BLaER1 treated with 17β-estradiol and CSF1 and Interleukin-3, amounts not matched to agents 10 nM and 100 nM (cell line): Measurements from ENCODE around the gene LBR.
"Not testable (repeated sequence)": the region's sequence is repeated elsewhere in the genome, so short reads cannot be mapped to it uniquely, and the experiment has no call there.

ENCODE experiments used
- H3K27ac ChIP-seq, 11 experiments: shearing (Covaris generic); formaldehyde crosslinking; 2 replicates each; pipeline ENCODE4 v1.8.1; 2022
- H3K27me3 ChIP-seq, 11 experiments: shearing (Covaris generic); formaldehyde crosslinking; 2 replicates each; pipeline ENCODE4 v1.8.1; 2022
- H3K36me3 ChIP-seq, 11 experiments: shearing (Covaris generic); formaldehyde crosslinking; 2 replicates each; pipeline ENCODE4 v1.8.1; 2022
- H3K4me1 ChIP-seq, 10 experiments: shearing (Covaris generic); formaldehyde crosslinking; 2 replicates each; pipeline ENCODE4 v1.8.1; 2022
- H3K4me2 ChIP-seq, 11 experiments: shearing (Covaris generic); formaldehyde crosslinking; 2 replicates each; pipeline ENCODE4 v1.8.1; 2022
- H3K4me3 ChIP-seq, 10 experiments: shearing (Covaris generic); formaldehyde crosslinking; 2 replicates each; pipeline ENCODE4 v1.8.1; 2022
- H3K9ac ChIP-seq, 11 experiments: shearing (Covaris generic); formaldehyde crosslinking; 2 replicates each; pipeline ENCODE4 v1.8.1; 2022
- H3K9me3 ChIP-seq, 11 experiments: shearing (Covaris generic); formaldehyde crosslinking; replicated peaks in 1 of 11; 2 replicates each; pipeline ENCODE4 v1.8.1; 2022
- H4K20me1 ChIP-seq, 11 experiments: shearing (Covaris generic); formaldehyde crosslinking; 2 replicates each; pipeline ENCODE4 v1.8.1; 2022
- Cebpa-rat ChIP-seq, 11 experiments: shearing (Covaris generic); IDR thresholded peaks; 2 replicates each; pipeline ENCODE4 v1.8.1; 2022

The LBR gene

DNA sequence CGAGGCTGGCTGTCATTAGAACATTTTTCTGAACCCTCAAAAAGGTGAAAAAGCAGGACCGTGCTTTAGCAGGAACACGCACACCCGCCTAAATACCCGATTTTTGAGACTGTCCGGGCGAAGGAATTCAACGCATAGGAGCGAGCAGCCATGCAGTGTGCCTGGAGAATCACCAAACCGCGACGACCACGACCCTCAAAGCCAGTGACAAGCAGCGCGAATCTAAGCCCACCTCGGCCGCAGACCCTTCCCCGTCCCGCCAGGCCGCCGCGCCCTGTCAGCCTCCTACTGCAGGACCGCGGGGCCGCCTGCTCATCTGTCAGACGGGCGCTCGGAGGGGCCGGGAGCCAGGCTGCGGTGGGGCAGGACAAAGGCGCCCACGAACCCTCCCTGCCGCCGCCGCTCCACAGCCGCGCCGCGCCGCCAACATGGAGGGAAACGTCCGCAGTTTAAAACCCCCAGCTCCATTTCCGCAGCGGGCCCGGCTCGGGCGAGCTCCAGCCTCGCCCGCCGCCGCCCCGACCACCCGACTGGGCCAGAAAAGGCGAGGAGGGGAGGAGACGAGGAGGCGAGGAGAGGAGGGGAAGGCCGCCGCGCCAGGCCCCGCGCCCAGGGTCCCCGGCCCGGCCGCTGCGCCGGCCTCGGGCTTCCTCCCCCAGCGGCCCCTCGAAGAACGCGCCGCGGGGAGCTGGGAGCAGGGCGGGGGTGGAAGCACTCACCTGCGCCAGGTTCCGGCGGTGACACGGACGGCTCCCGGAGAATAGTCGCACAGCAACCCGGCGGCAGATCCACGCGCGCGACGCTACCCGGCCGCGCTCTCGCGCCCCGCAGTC is at the start of gene LBR:
Gene LBR, minus strand, starts transcription at position 804 of the 833 bp plus-strand sequence. CDS start 3,963 bp downstream, outside the sequence.
- Histone ChIP-seq H3K4me1 (peaks cover 48 to 58% (median 51%) of the 10 kb centered on the region in 10 experiments), H3K36me3 (peaks cover 7 to 25% (median 17%) of the 10 kb centered on the region in 11 experiments; a peak in 19 of 22 replicates), H3K4me3 (peak within 1 kb of the TSS; percentile 82 to 98 (median 94)), H3K4me2 (peak within 1 kb of the TSS; percentile 88 to 97 (median 91)), H3K9ac (peak within 1 kb of the TSS; percentile 91 to 99 (median 98)), H3K27ac (peak within 1 kb of the TSS; percentile 81 to 100 (median 97)), H3K9me3 (peaks cover 8 to 16% (median 15%) of the 10 kb centered on the region in 11 experiments; a peak in 18 of 22 replicates), H3K27me3 (no peaks in the 10 kb centered on the region), H4K20me1 (peaks cover 29 to 53% (median 48%) of the 10 kb centered on the region in 11 experiments; a peak in 21 of 22 replicates)
- no peak for TF ChIP-seq Cebpa-rat (IDR thresholded peaks at IDR 0.05)

- peaks cover 0 to 19% (median 0%) of the 10 kb centered on the region in 11 experiments; a peak in 7 of 22 replicates for H3K27me3 ChIP-seq
- H3K9me3 ChIP-seq = peaks cover 0 to 13% (median 0%) of the 10 kb centered on the region in 11 experiments; a peak in 1 of 22 replicates
- TF ChIP-seq Cebpa-rat (IDR thresholded peaks at IDR 0.05) = no peak
- peak overlapping the region in 1 of 11 experiments; percentile 30; a peak in 1 of 22 replicates for H3K9ac ChIP-seq
- H3K4me3 ChIP-seq = no peak overlapping the region
- peak overlapping the region in 2 of 11 experiments; percentile 23 to 39; a peak in 2 of 22 replicates for H3K27ac ChIP-seq
- H3K4me2 ChIP-seq = peak overlapping the region; percentile 9 to 90 (median 76); a peak in 20 of 22 replicates
- H4K20me1 ChIP-seq = no peaks in the 10 kb centered on the region; a peak in 2 of 22 replicates
- H3K36me3 ChIP-seq = no peaks in the 10 kb centered on the region
- H3K4me1 ChIP-seq = peaks cover 26 to 84% (median 71%) of the 10 kb centered on the region in 10 experiments
These were observed 49.6 kb upstream of the LBR start for GRCh38 chr1:225477296-225477911.

DNA sequence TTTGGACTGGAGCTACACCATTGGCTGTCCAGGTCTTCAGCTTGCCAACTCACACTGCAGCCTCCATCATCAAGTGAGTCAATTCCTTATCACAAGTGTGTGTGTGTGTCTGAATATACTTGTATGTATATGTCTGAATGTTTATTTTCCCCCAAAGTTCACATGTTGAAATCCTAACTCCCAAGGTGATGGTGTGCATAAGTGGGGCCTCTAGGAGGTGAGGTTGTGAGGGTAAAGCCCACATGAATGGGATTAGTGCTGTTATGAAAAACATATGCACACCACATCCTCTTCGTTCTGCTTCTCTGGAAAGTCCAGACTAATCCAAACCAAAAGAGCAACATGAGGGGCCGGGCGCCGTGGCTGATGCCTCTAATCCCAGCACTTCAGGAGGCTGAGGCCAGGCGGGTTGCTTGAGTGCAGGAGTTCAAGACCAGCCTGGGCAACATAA is 48.7 kb upstream of the LBR start:
- no peak for TF ChIP-seq Cebpa-rat (IDR thresholded peaks at IDR 0.05)

DNA sequence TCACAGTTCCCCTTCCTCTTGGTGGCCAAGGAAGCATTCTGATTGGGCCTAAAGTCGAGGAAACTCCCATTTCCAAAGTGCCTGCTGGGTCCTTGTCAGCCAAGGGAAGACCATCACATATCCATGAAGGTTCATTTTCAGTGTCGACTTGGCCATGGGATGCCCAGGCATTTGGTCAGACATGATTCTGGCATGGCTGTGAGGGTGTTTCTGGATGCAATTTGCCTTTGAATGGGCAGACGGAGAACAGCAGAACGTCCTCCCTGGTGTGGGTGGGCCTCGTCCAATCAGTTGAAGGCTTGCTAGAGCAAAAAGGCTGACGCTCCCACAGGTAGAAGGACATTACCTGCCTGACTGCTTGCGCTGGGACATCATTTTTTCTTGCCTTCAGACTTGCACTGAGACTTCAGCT is 48.3 kb upstream of the LBR start:
- H3K4me1 ChIP-seq = peaks cover 23 to 80% (median 64%) of the 10 kb centered on the region in 10 experiments
- peaks cover 0 to 19% (median 0%) of the 10 kb centered on the region in 11 experiments; a peak in 7 of 22 replicates for H3K27me3 ChIP-seq
- no peak for TF ChIP-seq Cebpa-rat (IDR thresholded peaks at IDR 0.05)
- H3K4me2 ChIP-seq = peak overlapping the region in 2 of 11 experiments; percentile 7 to 56; a peak in 1 of 22 replicates
- no peaks in the 10 kb centered on the region for H3K36me3 ChIP-seq
- no peak overlapping the region for H3K27ac ChIP-seq
- H3K9me3 ChIP-seq = peaks cover 0 to 14% (median 0%) of the 10 kb centered on the region in 11 experiments; a peak in 1 of 22 replicates
- no peak overlapping the region for H3K4me3 ChIP-seq
- H4K20me1 ChIP-seq = no peaks in the 10 kb centered on the region; a peak in 2 of 22 replicates
- no peak overlapping the region for H3K9ac ChIP-seq

More for the DNA sequence above, 48.7 kb upstream of the LBR start:
- Histone ChIP-seq H3K36me3 (no peaks in the 10 kb centered on the region), H3K27ac (no peak overlapping the region), H4K20me1 (no peaks in the 10 kb centered on the region; a peak in 2 of 22 replicates), H3K27me3 (peaks cover 0 to 19% (median 0%) of the 10 kb centered on the region in 11 experiments; a peak in 7 of 22 replicates), H3K9ac (no peak overlapping the region), H3K4me3 (no peak overlapping the region), H3K4me1 (peaks cover 26 to 80% (median 65%) of the 10 kb centered on the region in 10 experiments), H3K4me2 (peak overlapping the region in 2 of 11 experiments; percentile 7 to 56; a peak in 1 of 22 replicates), H3K9me3 (peaks cover 0 to 14% (median 0%) of the 10 kb centered on the region in 11 experiments; a peak in 1 of 22 replicates)

DNA sequence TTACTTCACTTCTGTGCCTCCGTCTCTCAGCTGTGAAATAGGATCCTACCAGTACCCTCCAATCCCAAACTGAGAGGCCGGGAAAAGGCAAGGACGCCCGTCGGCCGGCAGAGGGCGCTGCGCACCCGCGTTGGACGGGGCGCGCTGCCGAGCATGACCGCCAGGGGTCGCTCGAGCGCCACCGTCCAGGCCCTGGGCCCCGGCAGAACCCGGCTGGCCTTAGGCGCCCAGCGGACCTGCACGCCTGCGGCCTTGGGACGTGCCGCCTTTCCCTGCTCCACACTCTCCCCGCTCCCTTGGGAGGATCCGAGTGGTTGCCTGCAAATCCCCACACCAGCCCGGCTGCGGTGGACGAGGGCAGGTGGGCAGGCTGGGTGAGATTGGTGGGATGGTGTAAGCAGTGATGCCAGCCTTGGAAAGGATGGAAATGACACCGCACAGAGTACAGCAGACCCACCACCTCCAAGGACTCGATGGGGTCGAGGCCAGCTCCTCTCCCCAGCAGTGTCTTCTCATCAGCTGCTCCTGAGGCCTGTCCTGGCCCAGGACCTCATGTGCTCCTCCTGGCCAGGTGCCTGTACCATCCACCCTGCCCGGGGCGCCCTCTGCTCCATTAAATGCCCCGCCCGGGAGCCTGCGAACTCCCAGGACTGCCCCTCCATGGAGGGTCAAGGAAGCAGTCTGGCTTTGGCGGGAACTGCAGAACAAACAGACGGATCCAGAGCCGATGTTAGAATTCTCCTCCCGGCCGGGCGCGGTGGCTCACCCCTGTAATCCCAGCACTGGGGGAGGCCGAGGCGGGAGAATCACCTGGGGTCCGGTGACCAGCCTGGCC is 47.4 kb upstream of the LBR start:
- Histone ChIP-seq H3K27me3 (peaks cover 0 to 14% (median 0%) of the 10 kb centered on the region in 11 experiments; a peak in 7 of 22 replicates), H3K9me3 (peaks cover 0 to 14% (median 0%) of the 10 kb centered on the region in 11 experiments; a peak in 1 of 22 replicates), H3K27ac (no peak overlapping the region), H3K9ac (peak overlapping the region in 6 of 11 experiments; percentile 6 to 50 (median 28); a peak in 3 of 22 replicates), H4K20me1 (no peaks in the 10 kb centered on the region; a peak in 1 of 22 replicates), H3K36me3 (no peaks in the 10 kb centered on the region), H3K4me3 (no peak overlapping the region), H3K4me2 (peak overlapping the region; percentile 25 to 70 (median 56); a peak in 20 of 22 replicates), H3K4me1 (peaks cover 14 to 80% (median 63%) of the 10 kb centered on the region in 10 experiments)
- no peak for TF ChIP-seq Cebpa-rat (IDR thresholded peaks at IDR 0.05)

DNA sequence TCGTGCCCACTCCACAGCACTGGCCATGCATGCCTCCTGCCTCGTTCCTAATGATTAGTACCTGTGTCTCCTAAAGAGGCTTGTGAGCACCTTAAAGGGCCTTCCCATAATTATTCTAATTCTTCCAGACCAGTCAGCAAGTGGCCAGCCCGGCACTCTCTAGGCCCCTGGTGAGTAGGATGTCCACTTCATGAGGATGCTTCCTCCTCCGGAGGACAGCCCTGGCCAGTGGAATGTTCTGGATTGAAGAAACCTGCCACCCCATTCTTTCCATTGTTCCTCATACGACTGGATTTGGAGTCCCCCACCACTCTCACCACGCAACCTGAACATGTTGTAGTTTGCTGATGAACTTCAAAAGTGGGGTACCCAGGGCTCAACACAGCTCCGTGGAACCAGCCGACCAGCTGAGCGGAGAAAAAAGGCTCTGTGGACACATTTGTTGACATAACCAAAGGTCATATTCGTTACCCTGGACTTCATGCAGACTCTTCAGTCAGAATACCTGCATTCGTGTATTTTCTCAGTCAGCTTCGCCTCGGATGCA is 46.7 kb upstream of the LBR start:
- H3K27ac ChIP-seq = peak overlapping the region in 2 of 11 experiments; percentile 3 to 7; a peak in 2 of 22 replicates

DNA sequence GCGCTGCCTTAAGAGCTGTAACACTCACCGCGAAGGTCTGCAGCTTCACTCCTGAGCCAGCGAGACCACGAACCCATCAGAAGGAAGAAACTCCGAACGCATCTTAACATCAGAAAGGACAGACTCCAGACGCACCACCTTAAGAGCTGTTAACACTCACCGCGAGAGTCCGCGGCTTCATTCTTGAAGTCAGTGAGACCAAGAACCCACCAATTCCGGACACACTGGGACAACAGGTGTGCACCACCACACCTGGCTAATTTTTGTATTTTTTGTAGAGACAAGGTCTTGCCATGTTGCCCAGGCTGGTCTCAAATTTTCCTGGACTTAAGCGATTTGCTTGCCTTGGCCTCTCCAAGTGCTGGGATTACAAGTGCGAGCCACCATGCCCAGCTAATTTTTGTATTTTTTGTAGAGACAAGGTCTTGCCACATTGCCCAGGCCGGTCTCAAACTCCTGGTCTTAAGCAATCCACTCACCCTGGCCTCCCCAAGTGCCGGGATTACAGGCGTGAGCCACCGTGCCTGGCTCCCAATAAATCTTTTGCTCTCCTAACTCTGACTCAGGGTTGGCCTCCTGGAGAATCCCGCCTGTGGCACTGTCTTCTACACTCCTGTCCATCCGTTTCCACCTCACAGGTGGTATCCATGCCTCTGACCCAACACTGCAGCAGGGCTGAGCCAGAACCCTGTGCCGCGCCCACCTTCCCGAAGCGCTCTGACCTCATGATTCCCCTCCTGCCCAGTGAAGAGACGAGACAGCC is 46.0 kb upstream of the LBR start:
- Histone ChIP-seq H3K27ac (peak overlapping the region in 4 of 11 experiments; percentile 2 to 9 (median 5); a peak in 2 of 22 replicates), H3K9ac (peak overlapping the region in 4 of 11 experiments; percentile 7 to 31 (median 22); a peak in 2 of 22 replicates), H3K4me1 (peaks cover 17 to 82% (median 63%) of the 10 kb centered on the region in 10 experiments), H3K9me3 (peaks cover 0 to 14% (median 0%) of the 10 kb centered on the region in 11 experiments; a peak in 1 of 22 replicates), H3K4me2 (peak overlapping the region in 6 of 11 experiments; percentile 7 to 42 (median 17); a peak in 4 of 22 replicates)
- not testable (repeated sequence) for H3K4me3 ChIP-seq, H4K20me1 ChIP-seq, H3K36me3 ChIP-seq, H3K27me3 ChIP-seq

More for the DNA sequence above, 46.7 kb upstream of the LBR start:
- H3K4me1 ChIP-seq = peaks cover 11 to 79% (median 63%) of the 10 kb centered on the region in 10 experiments; a peak in 18 of 20 replicates
- no peak for TF ChIP-seq Cebpa-rat (IDR thresholded peaks at IDR 0.05)
- H3K4me3 ChIP-seq = no peak overlapping the region
- H3K36me3 ChIP-seq = no peaks in the 10 kb centered on the region
- H4K20me1 ChIP-seq = no peaks in the 10 kb centered on the region
- H3K27me3 ChIP-seq = peaks cover 0 to 8% (median 0%) of the 10 kb centered on the region in 11 experiments; a peak in 5 of 22 replicates
- H3K9ac ChIP-seq = peak overlapping the region in 6 of 11 experiments; percentile 3 to 31 (median 12); a peak in 2 of 22 replicates
- H3K4me2 ChIP-seq = peak overlapping the region in 7 of 11 experiments; percentile 1 to 42 (median 13); a peak in 6 of 22 replicates
- H3K9me3 ChIP-seq = peaks cover 0 to 14% (median 0%) of the 10 kb centered on the region in 11 experiments; a peak in 1 of 22 replicates

GRCh38 chr1:225473266-225473665 is 45.4 kb upstream of the LBR start:
- peaks cover 23 to 84% (median 63%) of the 10 kb centered on the region in 10 experiments for H3K4me1 ChIP-seq
- 0 out of 22 replicates have a peak overlapping the region, but pooled peaks of 1 of the 11 experiments have one; percentile 18 for H3K9ac ChIP-seq
- H3K9me3 ChIP-seq = peaks cover 0 to 14% (median 0%) of the 10 kb centered on the region in 11 experiments; a peak in 1 of 22 replicates
- not testable (repeated sequence) for H3K27me3 ChIP-seq, H3K4me3 ChIP-seq, H4K20me1 ChIP-seq, H3K36me3 ChIP-seq
- H3K4me2 ChIP-seq = peak overlapping the region in 7 of 11 experiments; percentile 7 to 42 (median 19); a peak in 5 of 22 replicates
- 0 out of 22 replicates have a peak overlapping the region, but pooled peaks of 3 of the 11 experiments have one; percentile 2 to 9 (median 4) for H3K27ac ChIP-seq
